GM04504 (cell line): ENCODE data around the gene MEFV.
"Not testable (repeated sequence)": the region's sequence is repeated elsewhere in the genome, so short reads cannot be mapped to it uniquely, and the experiment has no call there.

Experiments used
- DNase-seq: peaks from one replicate; pipeline ENCODE4 v3.0.0-alpha.2; 2012; ENCODE audit warnings: low read depth

Gene MEFV

DNA sequence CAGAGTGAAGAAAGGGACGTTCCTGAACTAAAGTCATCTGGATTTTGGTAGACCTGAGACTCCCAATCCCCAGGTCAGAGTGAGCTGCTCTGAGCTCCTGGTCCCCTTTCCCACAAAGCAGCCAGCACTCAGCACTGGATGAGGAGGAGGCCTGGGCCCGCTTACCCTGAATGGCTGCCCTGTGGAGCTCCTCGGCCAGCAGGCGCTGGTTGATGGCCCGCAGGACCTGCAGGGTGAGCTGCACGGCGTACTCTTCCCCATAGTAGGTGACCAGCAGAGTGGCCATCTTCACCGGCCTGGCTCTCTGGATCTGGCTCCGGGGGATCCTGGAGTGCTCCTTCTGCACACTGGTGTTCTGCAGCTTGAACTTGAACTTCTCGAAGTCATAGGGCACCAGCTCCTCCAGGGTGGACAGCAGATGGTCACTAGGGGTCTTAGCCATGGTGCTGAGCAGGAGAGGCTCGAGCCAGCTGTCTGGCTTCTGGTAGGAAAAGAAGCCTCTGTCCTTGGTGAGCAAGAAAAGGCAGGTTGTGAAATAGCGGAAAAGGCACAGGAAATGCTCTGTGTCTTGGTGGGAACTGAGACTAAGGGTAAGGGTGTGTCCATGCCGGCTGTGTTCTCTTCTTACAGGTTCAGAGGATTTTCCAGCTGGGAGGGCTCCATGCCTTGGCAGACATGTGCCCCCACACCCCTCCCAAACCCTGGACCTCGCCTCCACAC lies at the start of gene MEFV:
MEFV (minus strand) TSS at position 488 of the 720 bp plus-strand sequence; CDS start at position 442, 46 bp downstream.
- no peak for DNase-seq

GRCh38 chr16:3306078-3306477 lies 49.6 kb upstream of the MEFV start:
- no peak for DNase-seq

DNA sequence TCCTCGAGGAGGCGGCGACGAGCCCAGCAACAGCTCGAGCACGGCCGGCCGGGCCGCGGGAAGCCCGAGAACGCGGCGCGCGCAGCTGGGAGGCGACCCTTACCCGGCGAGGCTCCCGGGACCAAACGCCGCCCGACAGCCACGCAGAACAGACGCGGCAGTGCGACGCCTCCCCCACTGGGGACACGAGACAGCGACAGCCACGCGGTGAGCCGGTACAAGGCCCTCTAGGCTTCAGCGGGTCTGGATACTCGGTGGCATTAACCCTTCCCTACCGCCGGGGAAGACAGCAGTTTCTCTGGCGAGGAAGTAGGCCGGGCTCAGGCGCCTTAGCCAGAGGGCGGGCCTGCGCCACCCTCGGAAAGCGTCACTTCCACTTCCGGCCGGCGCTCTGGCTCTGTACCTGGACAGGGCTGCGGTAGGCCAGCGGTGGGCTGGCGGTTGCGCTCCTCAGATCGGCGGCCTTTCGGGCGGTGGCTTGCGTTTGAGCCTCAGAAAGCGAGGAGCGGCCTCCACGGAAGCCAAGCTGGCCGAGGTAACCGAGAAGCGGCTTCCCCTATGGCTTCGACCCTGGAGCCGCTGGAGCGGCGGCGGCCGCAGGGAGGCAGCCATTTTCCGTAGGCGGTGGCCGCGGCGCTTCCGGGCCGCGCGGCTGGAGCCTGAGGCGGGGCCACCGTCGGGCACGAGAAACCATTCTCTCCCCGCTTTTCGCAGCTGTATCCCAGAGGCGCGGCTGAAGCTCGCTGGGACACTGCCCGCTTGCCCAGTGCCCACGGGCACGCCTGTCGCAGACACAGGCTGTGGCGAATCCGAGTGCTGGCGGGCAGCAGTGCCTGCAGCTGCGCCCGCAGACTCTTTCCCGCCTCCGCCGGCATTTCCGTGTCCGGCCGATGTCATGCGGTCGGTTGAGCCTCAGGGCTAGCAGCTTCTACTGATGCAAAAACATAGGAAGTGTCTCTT lies 49.0 kb upstream of the MEFV start, which contains the start of the genes TIGD7 and ZNF75A:
TIGD7 (minus strand) TSS at position 322 of the 960 bp plus-strand sequence. CDS start 4,816 bp downstream, outside the sequence.
ZNF75A (plus strand) TSS at position 389 of the 960 bp plus-strand sequence. CDS start 2,932 bp downstream, outside the sequence.
- peak; percentile 79 for DNase-seq

GRCh38 chr16:3304370-3304769 lies 47.9 kb upstream of the MEFV start:
- DNase-seq: no peak

GRCh38 chr16:3295783-3296182 lies 39.4 kb upstream of the MEFV start:
- DNase-seq: no peak

GRCh38 chr16:3295209-3295608 lies 38.8 kb upstream of the MEFV start:
- no peak for DNase-seq

GRCh38 chr16:3292604-3293003 lies 36.2 kb upstream of the MEFV start:
- DNase-seq: peak; percentile 48

DNA sequence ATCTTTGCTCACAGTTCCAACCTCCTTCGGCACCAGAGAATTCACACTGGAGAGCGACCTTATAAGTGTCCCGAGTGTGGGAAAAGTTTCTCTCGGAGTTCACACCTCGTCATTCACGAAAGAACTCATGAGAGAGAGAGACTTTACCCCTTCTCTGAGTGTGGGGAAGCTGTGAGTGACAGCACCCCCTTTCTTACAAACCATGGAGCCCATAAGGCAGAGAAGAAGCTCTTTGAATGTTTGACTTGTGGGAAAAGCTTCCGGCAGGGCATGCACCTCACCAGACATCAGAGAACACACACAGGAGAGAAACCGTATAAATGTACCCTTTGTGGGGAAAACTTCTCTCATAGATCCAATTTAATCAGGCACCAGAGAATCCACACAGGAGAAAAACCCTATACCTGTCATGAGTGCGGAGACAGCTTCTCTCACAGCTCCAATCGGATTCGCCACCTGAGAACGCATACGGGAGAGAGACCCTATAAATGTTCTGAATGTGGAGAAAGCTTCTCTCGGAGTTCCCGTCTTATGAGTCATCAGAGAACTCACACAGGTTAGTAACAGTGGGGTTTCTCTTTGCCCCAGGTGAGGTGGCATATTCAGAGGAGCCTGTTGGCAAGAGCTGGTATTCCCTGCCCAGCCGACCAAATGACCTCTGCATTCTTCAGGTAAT lies 33.7 kb upstream of the MEFV start:
- no peak for DNase-seq

DNA sequence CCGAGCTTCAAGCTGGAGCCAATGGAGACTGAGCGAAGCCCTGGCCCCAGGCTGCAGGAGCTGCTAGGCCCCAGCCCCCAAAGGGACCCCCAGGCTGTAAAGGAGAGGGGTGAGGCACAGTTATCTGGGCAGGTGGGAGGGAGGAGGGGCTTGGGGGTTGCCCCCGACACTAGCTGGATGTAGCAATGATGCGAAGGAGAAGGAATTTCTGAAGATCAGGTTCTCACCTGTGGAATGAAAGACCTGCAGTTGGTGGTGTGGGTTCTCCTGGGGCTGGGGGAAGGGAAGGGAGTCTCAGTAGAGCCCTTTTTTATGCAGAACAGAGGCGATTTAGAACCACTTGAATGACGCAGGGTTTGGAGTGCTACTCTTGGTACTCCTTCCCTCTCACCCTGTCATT lies 28.7 kb upstream of the MEFV start:
- no peak for DNase-seq

DNA sequence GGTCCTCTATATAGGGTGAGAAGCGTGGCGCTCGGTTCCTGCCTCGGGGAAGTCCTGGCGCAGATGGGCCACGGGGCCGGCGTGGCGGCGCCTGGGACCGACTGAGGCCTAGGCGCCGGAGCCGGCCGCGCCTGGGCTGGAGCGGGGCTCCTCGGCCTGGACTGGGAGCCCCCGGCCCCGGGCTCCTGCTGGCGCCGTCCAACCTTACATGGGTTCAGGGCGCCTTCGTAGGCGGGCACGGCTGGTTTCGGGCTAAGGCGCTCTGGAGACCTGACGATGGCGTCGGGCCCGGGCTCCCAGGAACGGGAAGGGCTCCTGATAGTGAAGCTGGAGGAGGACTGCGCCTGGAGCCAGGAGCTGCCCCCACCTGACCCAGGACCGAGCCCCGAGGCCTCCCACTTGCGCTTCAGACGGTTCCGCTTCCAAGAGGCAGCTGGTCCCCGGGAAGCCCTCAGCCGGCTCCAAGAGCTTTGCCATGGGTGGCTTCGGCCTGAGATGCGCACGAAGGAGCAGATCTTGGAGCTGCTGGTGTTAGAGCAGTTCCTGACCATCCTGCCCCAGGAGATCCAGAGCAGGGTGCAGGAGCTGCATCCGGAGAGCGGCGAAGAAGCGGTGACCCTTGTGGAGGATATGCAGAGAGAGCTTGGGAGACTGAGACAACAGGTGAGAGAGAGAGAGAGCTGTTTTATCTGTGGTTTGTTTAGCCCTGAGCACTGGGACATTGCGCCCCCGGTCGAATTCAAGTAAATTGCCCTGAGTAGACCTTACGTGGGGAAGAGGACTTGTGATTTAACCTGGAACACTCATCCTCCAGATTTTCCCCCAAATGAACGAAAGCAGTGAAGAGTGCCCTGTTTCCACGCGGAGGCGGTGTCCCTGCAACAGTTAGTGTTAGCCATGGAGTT lies 27.4 kb upstream of the MEFV start:
- no peak for DNase-seq

- peak; percentile 97 for DNase-seq
Measured at GRCh38 chr16:3282730-3283542, 26.5 kb upstream of the MEFV start, which contains the start of gene ZNF263. TSS of gene ZNF263 (plus strand) at chr16:3283491. CDS start at chr16:3283819, 328 bp downstream.

DNA sequence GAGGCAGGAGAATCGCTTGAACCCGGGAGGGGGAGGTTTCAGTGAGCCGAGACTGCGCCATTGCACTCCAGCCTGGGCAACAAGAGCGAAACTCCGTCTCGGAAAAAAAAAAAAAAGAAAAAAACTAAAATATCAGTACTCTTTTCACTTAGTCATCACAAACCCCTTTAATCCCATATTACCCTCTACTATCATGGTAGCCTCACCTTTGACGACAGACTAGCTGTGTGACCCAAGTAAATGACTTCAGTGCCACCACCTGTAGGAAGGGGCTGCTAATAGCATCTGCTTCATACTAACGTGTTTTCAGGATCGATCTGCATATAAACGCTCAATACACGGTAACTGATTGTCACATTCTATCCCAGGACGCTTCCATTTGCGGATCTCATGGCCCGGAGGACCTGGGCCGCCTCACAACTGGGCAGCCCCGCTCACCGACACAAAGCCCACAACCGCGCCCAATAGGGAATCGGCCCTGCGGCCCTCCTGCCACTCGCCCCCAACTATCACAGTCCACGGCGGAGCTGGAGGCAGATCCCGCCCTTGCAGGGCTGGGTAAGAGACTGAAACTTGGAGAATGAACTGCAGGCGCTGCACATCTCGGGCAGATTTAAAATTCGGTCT lies 25.8 kb upstream of the MEFV start:
- DNase-seq: no peak

GRCh38 chr16:3281222-3281820 lies 24.9 kb upstream of the MEFV start:
- DNase-seq: no peak

GRCh38 chr16:3276679-3277078 lies 20.2 kb upstream of the MEFV start:
- DNase-seq: no peak

DNA sequence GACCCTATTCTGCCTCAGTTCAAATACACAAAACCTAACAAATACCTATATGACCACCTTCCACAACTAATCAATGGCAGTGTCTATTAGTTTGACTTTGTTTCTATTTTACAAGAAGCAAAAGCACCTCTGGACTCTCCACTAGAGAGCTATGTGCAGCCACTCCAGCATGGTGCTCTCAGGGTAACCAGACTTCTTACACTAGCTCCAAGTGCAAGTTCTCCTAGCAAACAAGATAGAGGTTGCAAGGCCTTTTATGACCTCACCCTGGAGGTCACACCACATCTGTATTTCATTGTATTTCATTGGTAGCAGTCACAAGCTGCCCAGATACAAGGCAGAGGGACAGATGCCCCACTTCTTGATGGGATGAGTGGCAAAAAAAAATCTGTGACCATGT lies 18.5 kb upstream of the MEFV start:
- no peak for DNase-seq

DNA sequence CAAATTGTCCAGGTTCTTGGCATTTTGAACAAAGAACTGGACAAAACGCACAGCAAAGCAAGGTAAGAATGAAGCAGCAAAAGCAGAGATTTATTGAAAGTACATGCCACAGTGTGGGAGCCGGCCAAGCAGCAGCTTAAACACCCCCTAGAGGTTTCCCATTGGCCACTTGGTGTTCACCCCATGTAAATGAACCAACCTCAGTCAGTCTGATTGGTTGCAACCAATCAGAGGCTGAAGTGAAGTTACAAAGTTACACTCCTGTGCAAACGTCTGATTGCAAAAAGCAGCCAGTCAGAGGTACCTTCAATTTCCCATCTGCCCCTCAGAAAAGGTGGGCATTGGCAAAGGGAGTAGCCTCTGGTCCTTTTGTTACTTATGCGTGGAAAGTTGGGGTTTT lies 18.1 kb upstream of the MEFV start:
- no peak for DNase-seq

DNA sequence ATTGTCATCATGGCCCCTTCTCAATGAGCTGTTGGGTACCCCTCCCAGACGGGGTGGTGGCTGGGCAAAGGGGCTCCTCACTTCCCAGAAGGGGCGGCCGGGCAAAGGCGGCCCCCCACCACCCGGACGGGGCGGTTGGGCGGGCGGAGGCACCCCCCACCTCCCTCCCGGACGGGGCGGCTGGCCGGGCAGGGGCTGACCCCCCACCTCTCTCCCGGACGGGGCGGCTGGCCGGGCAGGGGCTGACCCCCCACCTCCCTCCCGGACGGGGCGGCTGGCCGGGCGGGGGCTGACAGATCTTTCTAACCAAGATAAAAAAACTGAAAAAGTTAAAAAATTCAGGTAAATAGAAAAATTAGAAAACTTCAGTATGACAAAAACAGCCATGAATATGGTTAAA lies 14.8 kb upstream of the MEFV start:
- not testable (repeated sequence) for DNase-seq

- not testable (repeated sequence) for DNase-seq
Measured at GRCh38 chr16:3270718-3271117, 14.3 kb upstream of the MEFV start.

- DNase-seq: no peak
Measured at GRCh38 chr16:3268294-3268693, 11.9 kb upstream of the MEFV start.
